IMR-90 (cell line): ENCODE measurements around the gene TGFB1. TPM values are rescaled to one million over a fixed set of nuclear protein-coding genes. Genes with fewer than 3 reads are reported as not detected.

Experiments
- ATAC-seq: fragments of 200-7000 bp; cut with Tn5 transposase; 2 replicates; pipeline ENCODE4 v1.9.1; 2020; ENCODE audit warnings: low read depth, mild to moderate bottlenecking, moderate library complexity
- BruUV-seq: library from RNA; stranded (reverse); fragments of 400-500 nt; replicated peaks from 2 replicates; lab custom pipeline; 2021; lab: Mats Ljungman, UMichigan
- CTCF ChIA-PET: fragments of 300-600 bp; formaldehyde crosslinking; extraction: SDS; loops from one replicate; lab custom pipeline; 2021; ENCODE audit warnings: antibody characterized with exemption; lab: Yijun Ruan, JAX
- POLR2A ChIA-PET: fragments of 300-600 bp; sonication (Branson Sonifier 250); formaldehyde crosslinking; loops from one replicate; lab custom pipeline; 2022; ENCODE audit warnings: antibody characterized with exemption; ENCODE audit not compliant: unreplicated experiment; lab: Charles Lee
- DNase-seq: peaks from one replicate; pipeline ENCODE4 v3.0.0; 2013
- H2AFZ ChIP-seq: replicated peaks from 2 replicates; pipeline ENCODE3; 2013; ENCODE audit warnings: low read length, mild to moderate bottlenecking; ENCODE audit not compliant: poor library complexity
- H2AK5ac ChIP-seq: 2 replicates; pipeline ENCODE4 v1.6.1; 2013; ENCODE audit warnings: low read depth, low read length, inconsistent platforms
- H2AK9ac ChIP-seq: replicated peaks from 2 replicates; pipeline ENCODE3; 2013; ENCODE audit warnings: mild to moderate bottlenecking, low read depth, low read length, moderate library complexity; ENCODE audit not compliant: poor library complexity
- H2BK120ac ChIP-seq: 2 replicates; pipeline ENCODE4 v1.6.1; 2013; ENCODE audit warnings: low read depth, low read length, inconsistent platforms
- H2BK15ac ChIP-seq: 3 replicates; pipeline ENCODE4 v1.6.1; 2013; ENCODE audit warnings: low read depth, low read length, inconsistent platforms
- H2BK20ac ChIP-seq: 2 replicates; pipeline ENCODE4 v1.6.1; 2013; ENCODE audit warnings: low read depth, mild to moderate bottlenecking, inconsistent platforms, low read length, moderate library complexity
- H2BK5ac ChIP-seq: 2 replicates; pipeline ENCODE4 v1.6.1; 2013; ENCODE audit warnings: mild to moderate bottlenecking, low read depth, low read length, inconsistent platforms; ENCODE audit not compliant: poor library complexity, severe bottlenecking
- H3K14ac ChIP-seq: replicated peaks from 2 replicates; pipeline ENCODE4 v1.6.1; 2013; ENCODE audit warnings: low read depth, low read length, inconsistent platforms
- H3K18ac ChIP-seq: 2 replicates; pipeline ENCODE4 v1.6.1; 2013; ENCODE audit warnings: low read depth, low read length, control low read depth
- H3K23ac ChIP-seq: 2 replicates; pipeline ENCODE4 v1.6.1; 2013; ENCODE audit warnings: low read depth, low read length, inconsistent platforms
- H3K27ac ChIP-seq: 2 replicates; pipeline ENCODE4 v1.5.1; 2013; ENCODE audit warnings: mild to moderate bottlenecking, control low read depth, low read length; ENCODE audit not compliant: insufficient read depth
- H3K27me3 ChIP-seq: 2 replicates; pipeline ENCODE4 v1.6.1; 2013; ENCODE audit warnings: low read length; ENCODE audit not compliant: control insufficient read depth, insufficient read depth
- H3K36me3 ChIP-seq: 2 replicates; pipeline ENCODE4 v1.6.1; 2013; ENCODE audit warnings: low read length, mixed read lengths; ENCODE audit not compliant: control insufficient read depth, insufficient read depth
- H3K4ac ChIP-seq: 2 replicates; pipeline ENCODE4 v1.6.1; 2013; ENCODE audit warnings: low read depth, low read length, inconsistent platforms
- H3K4me1 ChIP-seq: 2 replicates; pipeline ENCODE4 v1.6.1; 2013; ENCODE audit warnings: low read length, mixed read lengths; ENCODE audit not compliant: control insufficient read depth, insufficient read depth
- H3K4me2 ChIP-seq: 2 replicates; pipeline ENCODE4 v1.6.1; 2013; ENCODE audit warnings: low read depth, mild to moderate bottlenecking, control low read depth, low read length, moderate library complexity
- H3K4me3 ChIP-seq: 2 replicates; pipeline ENCODE4 v1.5.1; 2013; ENCODE audit warnings: low read depth, mild to moderate bottlenecking, control low read depth, low read length, moderate library complexity; ENCODE audit not compliant: insufficient read depth
- H3K56ac ChIP-seq: 2 replicates; pipeline ENCODE4 v1.6.1; 2013; ENCODE audit warnings: low read length, inconsistent platforms; ENCODE audit not compliant: insufficient read depth; ENCODE audit errors: extremely low read depth
- H3K79me1 ChIP-seq, 2 experiments: 2 replicates each; pipeline ENCODE4 v1.6.1; 2013; ENCODE audit warnings: low read length in 2 of 2, inconsistent platforms in 1 of 2, low read depth in 1 of 2
- H3K9ac ChIP-seq: 2 replicates; pipeline ENCODE4 v1.6.1; 2013; ENCODE audit warnings: low read depth, low read length, control low read depth
- H3K9me1 ChIP-seq: 2 replicates; pipeline ENCODE4 v1.6.1; 2013; ENCODE audit warnings: low read length, inconsistent platforms; ENCODE audit not compliant: insufficient read depth
- H3K9me3 ChIP-seq: 2 replicates; pipeline ENCODE4 v1.6.1; 2013; ENCODE audit warnings: low read length; ENCODE audit not compliant: control insufficient read depth, insufficient read depth
- H4K20me1 ChIP-seq: 2 replicates; pipeline ENCODE4 v1.6.1; 2013; ENCODE audit warnings: low read length, inconsistent platforms; ENCODE audit not compliant: insufficient read depth
- H4K5ac ChIP-seq: 2 replicates; pipeline ENCODE4 v1.6.1; 2013; ENCODE audit warnings: mild to moderate bottlenecking, low read depth, low read length, control low read depth
- H4K8ac ChIP-seq, 2 experiments: 2 replicates each; pipeline ENCODE4 v1.6.1; 2013; ENCODE audit warnings: low read depth in 2 of 2, low read length in 2 of 2, control low read depth in 1 of 2, inconsistent platforms in 1 of 2
- H4K91ac ChIP-seq: 2 replicates; pipeline ENCODE4 v1.6.1; 2013; ENCODE audit warnings: low read depth, low read length, inconsistent platforms; ENCODE audit not compliant: insufficient read depth
- BHLHE40 ChIP-seq: fragments of 150-350 bp; IDR thresholded peaks from 2 replicates; pipeline ENCODE4 v1.6.1; 2016; ENCODE audit warnings: mild to moderate bottlenecking, low read depth, low read length
- CEBPB ChIP-seq: IDR thresholded peaks from 2 replicates; pipeline ENCODE4 v1.6.1; 2012; ENCODE audit warnings: low read depth, low read length, improper control_type of control experiment
- CHD1 ChIP-seq: IDR thresholded peaks from 2 replicates; pipeline ENCODE4 v1.6.1; 2012; ENCODE audit warnings: low read depth, low read length, improper control_type of control experiment
- ELK1 ChIP-seq: fragments of 150-350 bp; IDR thresholded peaks from 2 replicates; pipeline ENCODE4 v1.6.1; 2016; ENCODE audit warnings: low read depth, mild to moderate bottlenecking, low read length, moderate library complexity, borderline replicate concordance
- MAFK ChIP-seq: IDR thresholded peaks from 2 replicates; pipeline ENCODE4 v1.6.1; 2012; ENCODE audit warnings: low read depth, low read length, improper control_type of control experiment
- MAZ ChIP-seq: IDR thresholded peaks from 2 replicates; pipeline ENCODE4 v1.6.1; 2012; ENCODE audit warnings: low read depth, mild to moderate bottlenecking, low read length, improper control_type of control experiment, moderate library complexity, borderline replicate concordance
- NFE2L2 ChIP-seq: fragments of 150-350 bp; IDR thresholded peaks from 2 replicates; pipeline ENCODE4 v1.6.1; 2016; ENCODE audit warnings: low read depth, mild to moderate bottlenecking, low read length
- POLR2A ChIP-seq: IDR thresholded peaks from 2 replicates; pipeline ENCODE4 v1.6.1; 2012; ENCODE audit warnings: mild to moderate bottlenecking, low read depth, low read length
- RFX5 ChIP-seq: IDR thresholded peaks from 2 replicates; pipeline ENCODE4 v1.8.0; 2012; ENCODE audit warnings: low read depth, mild to moderate bottlenecking, low read length, moderate library complexity
- SMC3 ChIP-seq: fragments of 150-350 bp; IDR thresholded peaks from 2 replicates; pipeline ENCODE4 v1.6.1; 2016; ENCODE audit warnings: low read depth, mild to moderate bottlenecking, antibody characterized with exemption, low read length, moderate library complexity
- USF2 ChIP-seq: fragments of 150-350 bp; IDR thresholded peaks from 2 replicates; pipeline ENCODE4 v1.6.1; 2017; ENCODE audit warnings: mild to moderate bottlenecking, antibody characterized with exemption, low read length, low read depth
- WGBS, 2 experiments: methylation state at CpG; one replicate each; pipeline versions ENCODE4 v1.1.5 to v1.1.7; 2013; ENCODE audit warnings: missing lambda C conversion rate in 2 of 2; ENCODE audit not compliant: insufficient read length in 1 of 2; ENCODE audit errors: extremely low coverage in 2 of 2; 5-methylcytosine and 5-hydroxymethylcytosine counted together
- dilution Hi-C: fragments of 300-500 bp; cut with HindIII; formaldehyde crosslinking; loops from one replicate; pipeline ENCODE4 v1.14.3; 2018; ENCODE audit warnings: low sequenced_read_pairs; ENCODE audit not compliant: unreplicated experiment
- in situ Hi-C: fragments of 300-500 bp; cut with MboI; formaldehyde crosslinking; loops from 3 replicates; pipeline ENCODE4 v1.14.3; 2019; ENCODE audit warnings: low sequenced_read_pairs, inconsistent platforms, mixed read lengths
- intact Hi-C: fragments of 100-400 bp; cut with micrococcal nuclease; formaldehyde crosslinking; loops from 2 replicates; pipeline ENCODE4 v1.10.0; 2022
- polyA plus RNA-seq, 3 experiments: library from polyadenylated mRNA; depleted of rRNA; stranded (reverse); fragments of >200 nt; gene quantifications; 2 replicates each; pipeline ENCODE4 v1.2.3, GENCODE V29; 2012; ENCODE audit warnings: low replicate concordance in 1 of 3
- total RNA-seq: library from RNA; depleted of rRNA; stranded (reverse); fragments of >200 nt; gene quantifications from 2 replicates; pipeline ENCODE4 v1.2.3, GENCODE V29; 2012

Gene TGFB1
- total and polyA plus RNA-seq, 2 of the 4 experiments (the other 2 are of a cell fraction): 3.2 to 26.7 TPM

- CTCF ChIA-PET: no interaction called here
- TF ChIP-seq ELK1 (no peak), NFE2L2 (no peak), USF2 (no peak), POLR2A (no peak), SMC3 (no peak), CHD1 (no peak), RFX5 (no peak), MAFK (no peak), BHLHE40 (no peak), CEBPB (no peak), MAZ (no peak)
- no peak for ATAC-seq
These were observed 28.1 kb downstream of the TGFB1 start for GRCh38 chr19:41325640-41325946.

More at GRCh38 chr19:41325640-41325946, 28.1 kb downstream of the TGFB1 start:
- in situ Hi-C loops: no loop called here
- Histone ChIP-seq H3K27me3 (no peaks in the 10 kb centered on the region), H4K5ac (peak overlapping the region; percentile 90), H3K14ac (peak overlapping the region; percentile 97), H3K4me2 (peak overlapping the region; percentile 56; the same call in 1 of the 2 replicates), H3K9me3 (no peaks in the 10 kb centered on the region), H2BK20ac (peak overlapping the region; percentile 89), H3K56ac (0 out of 2 replicates have a peak overlapping the region, but pooled peaks have one; percentile 22), H2BK5ac (peak overlapping the region; percentile 96), H3K27ac (peak overlapping the region; percentile 96), H4K8ac (peak overlapping the region; percentile 48 to 89; a peak in 2 of 4 replicates), H2BK15ac (peak overlapping the region; percentile 18; the same call in 1 of the 3 replicates), H3K18ac (peak overlapping the region; percentile 98), H4K91ac (peak overlapping the region; percentile 94), H3K9ac (peak overlapping the region; percentile 73), H4K20me1 (peaks cover 60% of the 10 kb centered on the region), H2AFZ (peak overlapping the region; percentile 69), H2AK5ac (peak overlapping the region; percentile 100), H3K36me3 (peaks cover 25% of the 10 kb centered on the region), H3K23ac (peak overlapping the region; percentile 97), H3K4ac (peak overlapping the region; percentile 99), H2AK9ac (peak overlapping the region; percentile 95), H3K4me1 (peaks cover 63% of the 10 kb centered on the region), H3K4me3 (no peak overlapping the region), H3K9me1 (peaks cover 42% of the 10 kb centered on the region), H3K79me1 (peaks cover 15 to 72% of the 10 kb centered on the region in 2 experiments), H2BK120ac (peak overlapping the region; percentile 99)
- 0% methylated on average over 3 of the region's 10 CpGs; no CpG with 5 or more reads in 1 of the 2 experiments for WGBS, 2 experiments
- dilution Hi-C loops: no loop called here
- POLR2A ChIA-PET: interaction anchor here (0.6 kb wide), 1 partner anchor 123 kb away, joined by 4 read pairs; no protein-coding TSS in a partner anchor
- no TSS peak for BruUV-seq
- intact Hi-C loops: no loop called here
- no peak for DNase-seq
